Measurements from ENCODE around the gene FAM120A. TPM values are rescaled to one million over a fixed set of nuclear protein-coding genes. Genes with fewer than 3 reads are reported as not detected.

FAM120A gene
- total RNA-seq, 1 experiment from 2014 or later: 70.5 TPM

GRCh38 chr9:93416530-93417235 lies 34.8 kb upstream of the FAM120A start:
- DNase-seq (ENCODE audit: low read depth, low spot score) (no peak), ATAC-seq (no peak)
- no peaks in the 10 kb centered on the region for H3K9me3 ChIP-seq (ENCODE audit: control insufficient read depth, insufficient read depth, low read depth, low read length)
- H3K4me1 ChIP-seq (ENCODE audit: control insufficient read depth, insufficient read depth, low read length): no peaks in the 10 kb centered on the region
- ChIA-PET POLR2A (no interaction called here), CTCF (no interaction called here)
- in situ Hi-C loops (cut with HindIII; ENCODE audit: low pct_unique_long_range_greater_than_20kb, low sequenced_read_pairs): no loop called here
- no peak overlapping the region for H3K27ac ChIP-seq (ENCODE audit: low read length)
- H3K4me3 ChIP-seq (ENCODE audit: low read depth in 2 of 2, low read length in 2 of 2): no peak overlapping the region
- no peaks in the 10 kb centered on the region for H3K36me3 ChIP-seq (ENCODE audit: control insufficient read depth, insufficient read depth, low read length)
- no peaks in the 10 kb centered on the region; the same call in 1 of the 2 replicates for H3K27me3 ChIP-seq (ENCODE audit: control insufficient read depth, insufficient read depth, low read length)
- intact Hi-C loops (cut with micrococcal nuclease; ENCODE audit: unreplicated experiment): no loop called here
- BruUV-seq (replicated peaks): no TSS peak
- TF ChIP-seq SIN3A (IDR thresholded peaks at IDR 0.05; ENCODE audit: borderline replicate concordance, insufficient read depth, low read depth, low read length): no peak

DNA sequence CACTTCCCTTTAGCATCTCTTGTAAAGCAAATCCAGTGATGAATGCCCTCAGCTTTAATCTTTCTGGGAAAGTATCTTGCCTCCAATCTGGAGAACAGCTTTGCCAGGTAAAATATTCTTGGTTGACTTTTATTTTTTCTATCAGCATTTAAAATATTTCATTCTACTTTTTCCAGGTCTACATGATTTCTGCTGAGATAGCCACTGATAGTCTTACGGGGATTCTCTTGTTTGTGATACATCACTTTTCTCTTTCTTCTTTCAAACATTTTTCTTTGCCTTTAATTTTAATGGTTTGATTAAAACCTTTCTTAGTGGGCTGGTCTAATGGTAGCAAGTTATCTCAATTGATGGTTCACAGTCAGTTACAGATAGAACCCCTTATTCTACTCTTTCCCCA lies 33.9 kb upstream of the FAM120A start:
- no peaks in the 10 kb centered on the region for H3K27me3 ChIP-seq (ENCODE audit: control insufficient read depth, insufficient read depth, low read length)
- intact Hi-C loops (cut with micrococcal nuclease; ENCODE audit: unreplicated experiment): no loop called here
- TF ChIP-seq CTCF (IDR thresholded peaks at IDR 0.05): no peak
- TF ChIP-seq TCF7L2 (IDR thresholded peaks at IDR 0.05; ENCODE audit: low read depth, low read length): no peak
- no peak for TF ChIP-seq POLR2AphosphoS5 (IDR thresholded peaks at IDR 0.05; ENCODE audit: low read depth, low read length)
- no peak for TF ChIP-seq SIN3A (IDR thresholded peaks at IDR 0.05; ENCODE audit: borderline replicate concordance, insufficient read depth, low read depth, low read length)
- no peak for TF ChIP-seq REST (IDR thresholded peaks at IDR 0.05; ENCODE audit: insufficient read depth in 1 of 2, low read depth in 2 of 2, low read length in 1 of 2)
- ATAC-seq (no peak), DNase-seq (ENCODE audit: low read depth, low spot score) (no peak)
- in situ Hi-C loops (cut with HindIII; ENCODE audit: low pct_unique_long_range_greater_than_20kb, low sequenced_read_pairs): no loop called here
- H3K27ac ChIP-seq (ENCODE audit: low read length): no peak overlapping the region
- no peaks in the 10 kb centered on the region for H3K36me3 ChIP-seq (ENCODE audit: control insufficient read depth, insufficient read depth, low read length)
- POLR2A ChIA-PET: no interaction called here
- no peaks in the 10 kb centered on the region for H3K9me3 ChIP-seq (ENCODE audit: control insufficient read depth, insufficient read depth, low read depth, low read length)
- no peak overlapping the region for H3K4me3 ChIP-seq (ENCODE audit: low read depth in 2 of 2, low read length in 2 of 2)
- no TSS peak for BruUV-seq (replicated peaks)
- H3K4me1 ChIP-seq (ENCODE audit: control insufficient read depth, insufficient read depth, low read length): no peaks in the 10 kb centered on the region
- CTCF ChIA-PET: no interaction called here

GRCh38 chr9:93419023-93419422 lies 32.5 kb upstream of the FAM120A start:
- in situ Hi-C loops (cut with HindIII; ENCODE audit: low pct_unique_long_range_greater_than_20kb, low sequenced_read_pairs): no loop called here
- H3K27me3 ChIP-seq (ENCODE audit: control insufficient read depth, insufficient read depth, low read length): no peaks in the 10 kb centered on the region
- no peaks in the 10 kb centered on the region for H3K9me3 ChIP-seq (ENCODE audit: control insufficient read depth, insufficient read depth, low read depth, low read length)
- no peak for TF ChIP-seq SIN3A (IDR thresholded peaks at IDR 0.05; ENCODE audit: borderline replicate concordance, insufficient read depth, low read depth, low read length)
- no peak for TF ChIP-seq REST (IDR thresholded peaks at IDR 0.05; ENCODE audit: insufficient read depth in 1 of 2, low read depth in 2 of 2, low read length in 1 of 2)
- no peak for TF ChIP-seq CTCF (IDR thresholded peaks at IDR 0.05)
- no peak for TF ChIP-seq TCF7L2 (IDR thresholded peaks at IDR 0.05; ENCODE audit: low read depth, low read length)
- TF ChIP-seq POLR2AphosphoS5 (IDR thresholded peaks at IDR 0.05; ENCODE audit: low read depth, low read length): no peak
- no TSS peak for BruUV-seq (replicated peaks)
- ChIA-PET POLR2A (interaction anchor here (0.7 kb wide), 1 partner anchor 114 kb away, joined by 4 read pairs; no protein-coding TSS in a partner anchor), CTCF (interaction anchor here (0.7 kb wide), 1 partner anchor 163 kb away, joined by 4 read pairs; no protein-coding TSS in a partner anchor)
- DNase-seq (ENCODE audit: low read depth, low spot score) (no peak), ATAC-seq (no peak)
- H3K27ac ChIP-seq (ENCODE audit: low read length): no peak overlapping the region
- H3K4me3 ChIP-seq (ENCODE audit: low read depth in 2 of 2, low read length in 2 of 2): no peak overlapping the region
- no peaks in the 10 kb centered on the region for H3K36me3 ChIP-seq (ENCODE audit: control insufficient read depth, insufficient read depth, low read length)
- intact Hi-C loops (cut with micrococcal nuclease; ENCODE audit: unreplicated experiment): no loop called here
- no peaks in the 10 kb centered on the region for H3K4me1 ChIP-seq (ENCODE audit: control insufficient read depth, insufficient read depth, low read length)
